HCT116 (cell line): ENCODE results near the gene LOXHD1. TPM values are rescaled to one million over a fixed set of nuclear protein-coding genes. Genes with fewer than 3 reads are reported as not detected.

ENCODE experiments used
- ATAC-seq: fragments of 200-7000 bp; cut with Tn5 transposase; 2 replicates; pipeline ENCODE4 v1.9.1; 2020; ENCODE audit warnings: mild to moderate bottlenecking, moderate library complexity
- BruUV-seq: library from RNA; stranded (reverse); fragments of 400-500 nt; replicated peaks from 2 replicates; lab custom pipeline; 2021; lab: Mats Ljungman, UMichigan
- CTCF ChIA-PET: fragments of 300-600 bp; sonication (Branson Sonifier 250); formaldehyde crosslinking; loops from one replicate; lab custom pipeline; 2021; ENCODE audit warnings: antibody characterized with exemption; lab: Charles Lee
- POLR2A ChIA-PET: fragments of 300-600, 350-600 bp; sonication (Branson Sonifier 250); formaldehyde crosslinking; loops from one replicate; lab custom pipeline; 2021; ENCODE audit warnings: antibody characterized with exemption; lab: Charles Lee
- RAD21 ChIA-PET, 2 experiments: fragments of 300-600 bp; sonication (Branson Sonifier 250); formaldehyde crosslinking; loops; one replicate each; lab custom pipeline; 2023; ENCODE audit warnings: low total read pairs in 2 of 2; ENCODE audit not compliant: uncharacterized antibody in 2 of 2, unreplicated experiment in 2 of 2, low non-redundant PET in 1 of 2; lab: Charles Lee
- DNase-seq: peaks from one replicate; pipeline ENCODE4 v3.0.0-alpha.2; 2010; ENCODE audit warnings: low read depth, low spot score
- H2AFZ ChIP-seq: fragments of 200-600 bp; shearing (Covaris generic), sonication (generic); 2 replicates; pipeline ENCODE4 v1.6.1; 2017; ENCODE audit warnings: low read depth, mixed run types, mixed read lengths, antibody characterized with exemption, low read length; ENCODE audit not compliant: poor library complexity, severe bottlenecking
- H3K27ac ChIP-seq: 2 replicates; pipeline ENCODE4 v1.5.1; 2012; ENCODE audit warnings: low read depth, low read length
- H3K27me3 ChIP-seq: fragments of 200-600 bp; sonication (generic); 2 replicates; pipeline ENCODE4 v1.6.1; 2016; ENCODE audit warnings: mixed run types, low read length, mixed read lengths; ENCODE audit not compliant: insufficient read depth
- H3K36me3 ChIP-seq, 2 experiments: fragments of 200-500 bp in 1 of 2; fragments of 200-600 bp in 1 of 2; sonication (Bioruptor generic) in 1 of 2; sonication (generic) in 1 of 2; 2 replicates each; pipeline versions ENCODE4 v1.5.1 to v1.6.1; 2014 to 2016; ENCODE audit warnings: low read length in 2 of 2, inconsistent platforms in 1 of 2, mixed read lengths in 1 of 2, mixed run types in 1 of 2; ENCODE audit not compliant: insufficient read depth in 2 of 2, control insufficient read depth in 1 of 2
- H3K4me1 ChIP-seq, 2 experiments: fragments of 200-600 bp in 1 of 2; sonication (generic) in 1 of 2; 2 replicates each; pipeline versions ENCODE4 v1.5.1 to v1.6.1; 2012 to 2017; ENCODE audit warnings: low read length in 2 of 2, inconsistent platforms in 1 of 2, mild to moderate bottlenecking in 1 of 2, mixed read lengths in 1 of 2, mixed run types in 1 of 2, moderate library complexity in 1 of 2; ENCODE audit not compliant: insufficient read depth in 2 of 2, control insufficient read depth in 1 of 2
- H3K4me2 ChIP-seq: fragments of 200-600 bp; sonication (generic); 2 replicates; pipeline ENCODE4 v1.6.1; 2017; ENCODE audit warnings: mixed run types, low read length, mixed read lengths
- H3K4me3 ChIP-seq, 2 experiments: fragments of 200-600 bp in 1 of 2; sonication (generic) in 1 of 2; replicated peaks in 1 of 2; 2 replicates each; pipeline ENCODE4 v1.5.1; 2011 to 2016; ENCODE audit warnings: low read length in 2 of 2, control low read depth in 1 of 2, low read depth in 1 of 2, mild to moderate bottlenecking in 1 of 2, mixed read lengths in 1 of 2, mixed run types in 1 of 2
- H3K79me2 ChIP-seq: fragments of 200-600 bp; sonication (generic); 2 replicates; pipeline ENCODE4 v1.6.1; 2017; ENCODE audit warnings: mild to moderate bottlenecking, mixed run types, low read length, moderate library complexity, mixed read lengths; ENCODE audit not compliant: insufficient read depth
- H3K9ac ChIP-seq: fragments of 200-600 bp; sonication (generic); 2 replicates; pipeline ENCODE4 v1.6.1; 2016; ENCODE audit warnings: low read length, mixed read lengths
- H3K9me2 ChIP-seq: fragments of 200-600 bp; sonication (generic), shearing (Covaris generic); 2 replicates; pipeline ENCODE4 v1.6.1; 2017; ENCODE audit warnings: mixed run types, mild to moderate bottlenecking, moderate library complexity; ENCODE audit not compliant: insufficient read depth
- H3K9me3 ChIP-seq, 2 experiments: fragments of 200-500 bp in 1 of 2; fragments of 200-600 bp in 1 of 2; sonication (Bioruptor generic) in 1 of 2; sonication (generic) in 1 of 2; 2 replicates each; pipeline ENCODE4 v1.6.1; 2014 to 2017; ENCODE audit warnings: low read length in 2 of 2, mixed read lengths in 2 of 2, inconsistent platforms in 1 of 2, low read depth in 1 of 2, mild to moderate bottlenecking in 1 of 2, mixed run types in 1 of 2, moderate library complexity in 1 of 2; ENCODE audit not compliant: control insufficient read depth in 1 of 2, insufficient read depth in 1 of 2
- H4K20me1 ChIP-seq: fragments of 200-600 bp; sonication (generic), shearing (Covaris generic); 2 replicates; pipeline ENCODE4 v1.6.1; 2017; ENCODE audit warnings: mixed run types, mild to moderate bottlenecking, moderate library complexity; ENCODE audit not compliant: insufficient read depth
- CBX3 ChIP-seq: IDR thresholded peaks from 2 replicates; pipeline ENCODE4 v1.6.1; 2012; ENCODE audit warnings: low read depth
- CEBPB ChIP-seq: IDR thresholded peaks from 2 replicates; pipeline ENCODE4 v1.6.1; 2012; ENCODE audit warnings: low read depth
- EGR1 ChIP-seq: IDR thresholded peaks from 2 replicates; pipeline ENCODE4 v1.6.1; 2012; ENCODE audit warnings: low read depth
- ELF1 ChIP-seq: IDR thresholded peaks from 2 replicates; pipeline ENCODE4 v1.6.1; 2012; ENCODE audit warnings: low read depth, borderline replicate concordance
- EZH2 ChIP-seq: fragments of 200-600 bp; sonication (generic); IDR thresholded peaks from 2 replicates; pipeline ENCODE4 v1.6.1; 2017; ENCODE audit warnings: antibody characterized with exemption, mixed run types
- EZH2phosphoT487 ChIP-seq: fragments of 200-600 bp; IDR thresholded peaks from 2 replicates; pipeline ENCODE4 v1.6.1; 2018; ENCODE audit warnings: antibody characterized with exemption, borderline replicate concordance
- FOSL1 ChIP-seq: IDR thresholded peaks from 2 replicates; pipeline ENCODE4 v1.6.1; 2012; ENCODE audit warnings: low read depth
- JUND ChIP-seq: IDR thresholded peaks from 2 replicates; pipeline ENCODE4 v1.6.1; 2012
- MAX ChIP-seq: IDR thresholded peaks from 2 replicates; pipeline ENCODE4 v1.6.1; 2012
- POLR2AphosphoS5 ChIP-seq: IDR thresholded peaks from 2 replicates; pipeline ENCODE4 v1.6.1; 2011; ENCODE audit warnings: mild to moderate bottlenecking, low read depth, low read length, moderate library complexity
- RAD21 ChIP-seq: IDR thresholded peaks from 2 replicates; pipeline ENCODE4 v1.6.1; 2012; ENCODE audit warnings: low read depth, mild to moderate bottlenecking
- REST ChIP-seq: IDR thresholded peaks from 2 replicates; pipeline ENCODE4 v1.6.1; 2012; ENCODE audit warnings: low read depth
- SIN3A ChIP-seq: IDR thresholded peaks from 2 replicates; pipeline ENCODE4 v1.6.1; 2012; ENCODE audit warnings: low read depth
- SRF ChIP-seq: IDR thresholded peaks from 2 replicates; pipeline ENCODE4 v1.6.1; 2012; ENCODE audit warnings: low read depth
- TCF7L2 ChIP-seq: IDR thresholded peaks from 2 replicates; pipeline ENCODE4 v1.7.0; 2011; ENCODE audit warnings: borderline replicate concordance, inconsistent platforms; ENCODE audit not compliant: insufficient read depth, insufficient read length; ENCODE audit errors: extremely low read depth
- ZNF274 ChIP-seq: fragments of 200-500 bp; sonication (Bioruptor generic); IDR thresholded peaks from 2 replicates; pipeline ENCODE4 v1.6.1; 2014; ENCODE audit warnings: mild to moderate bottlenecking, low read depth, low read length, inconsistent platforms
- intact Hi-C: fragments of 100-400 bp; cut with micrococcal nuclease; formaldehyde crosslinking; loops from 2 replicates; pipeline ENCODE4 v1.10.0; 2022
- total RNA-seq: library from RNA; stranded (reverse); gene quantifications from one replicate; pipeline ENCODE4 v1.2.1, GENCODE V29; 2021; ENCODE audit not compliant: unreplicated experiment
- TF ChIP-seq, protein P1 (sequence below), 3 experiments: fragments of 200-600 bp in 1 of 3; sonication (generic) in 1 of 3; IDR thresholded peaks in 2 of 3; conservative IDR thresholded peaks in 1 of 3; 2 replicates each; pipeline ENCODE4 v1.5.1; 2012 to 2017; ENCODE audit warnings: low read depth in 2 of 3, low read length in 2 of 3, antibody characterized with exemption in 1 of 3, borderline replicate concordance in 1 of 3, control low read depth in 1 of 3, mild to moderate bottlenecking in 1 of 3, mixed read lengths in 1 of 3, mixed run types in 1 of 3, moderate library complexity in 1 of 3; ENCODE audit not compliant: insufficient read depth in 1 of 3
- TF ChIP-seq, protein P2 (sequence below): IDR thresholded peaks from 2 replicates; pipeline ENCODE4 v1.6.1; 2012

The LOXHD1 gene
- total RNA-seq, 1 experiment from 2014 or later = not detected

DNA sequence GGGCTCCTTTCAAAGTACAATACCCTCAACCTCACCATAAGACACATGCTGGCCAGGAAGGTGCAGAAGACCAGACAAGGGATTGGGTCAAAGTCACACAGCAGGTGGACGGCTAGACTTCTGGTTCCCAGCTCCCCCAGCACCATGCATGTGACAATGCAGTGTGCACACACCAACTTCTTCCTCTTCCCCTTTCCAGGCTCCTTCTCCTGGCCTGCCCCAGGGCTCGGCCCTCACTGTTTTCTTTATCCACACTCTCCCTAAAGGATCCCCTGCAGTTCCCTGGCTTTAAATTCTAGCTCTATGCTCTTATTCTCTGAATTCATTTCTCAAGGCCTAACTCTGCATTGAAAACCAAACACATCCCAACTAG lies 82.3 kb downstream of the LOXHD1 start (continued):
- no peak for TF ChIP-seq SRF
- no peak for TF ChIP-seq JUND
- TF ChIP-seq CEBPB = no peak
- TF ChIP-seq CBX3 = no peak
- TF ChIP-seq SIN3A = no peak
- no peak for TF ChIP-seq EGR1
- TF ChIP-seq, protein P1, sequence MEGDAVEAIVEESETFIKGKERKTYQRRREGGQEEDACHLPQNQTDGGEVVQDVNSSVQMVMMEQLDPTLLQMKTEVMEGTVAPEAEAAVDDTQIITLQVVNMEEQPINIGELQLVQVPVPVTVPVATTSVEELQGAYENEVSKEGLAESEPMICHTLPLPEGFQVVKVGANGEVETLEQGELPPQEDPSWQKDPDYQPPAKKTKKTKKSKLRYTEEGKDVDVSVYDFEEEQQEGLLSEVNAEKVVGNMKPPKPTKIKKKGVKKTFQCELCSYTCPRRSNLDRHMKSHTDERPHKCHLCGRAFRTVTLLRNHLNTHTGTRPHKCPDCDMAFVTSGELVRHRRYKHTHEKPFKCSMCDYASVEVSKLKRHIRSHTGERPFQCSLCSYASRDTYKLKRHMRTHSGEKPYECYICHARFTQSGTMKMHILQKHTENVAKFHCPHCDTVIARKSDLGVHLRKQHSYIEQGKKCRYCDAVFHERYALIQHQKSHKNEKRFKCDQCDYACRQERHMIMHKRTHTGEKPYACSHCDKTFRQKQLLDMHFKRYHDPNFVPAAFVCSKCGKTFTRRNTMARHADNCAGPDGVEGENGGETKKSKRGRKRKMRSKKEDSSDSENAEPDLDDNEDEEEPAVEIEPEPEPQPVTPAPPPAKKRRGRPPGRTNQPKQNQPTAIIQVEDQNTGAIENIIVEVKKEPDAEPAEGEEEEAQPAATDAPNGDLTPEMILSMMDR (IDR thresholded peaks at IDR 0.05 in 2 of 3, conservative IDR thresholded peaks at IDR 0.05 in 1 of 3; ENCODE audit: borderline replicate concordance in 1 of 3, insufficient read depth in 1 of 3, low read depth in 2 of 3, low read length in 2 of 3) = no peak
- no peak for TF ChIP-seq MAX
- TF ChIP-seq, all 23 proteins: peak for 0

- Histone ChIP-seq H3K79me2 (no peaks in the 10 kb centered on the region), H3K4me1 (no peaks in the 10 kb centered on the region), H3K27me3 (peaks cover 3% of the 10 kb centered on the region; the same call in 1 of the 2 replicates), H3K36me3 (no peaks in the 10 kb centered on the region), H3K4me2 (no peak overlapping the region), H3K9me3 (no peaks in the 10 kb centered on the region), H3K27ac (no peak overlapping the region), H4K20me1 (no peaks in the 10 kb centered on the region), H3K9ac (no peak overlapping the region), H3K4me3 (no peak overlapping the region), H3K9me2 (no peaks in the 10 kb centered on the region), H2AFZ (no peak overlapping the region)
- intact Hi-C loops = no loop called here
- ChIA-PET POLR2A (no interaction called here), RAD21 (no interaction called here), CTCF (no interaction called here)
- BruUV-seq = no TSS peak
- DNase-seq (no peak), ATAC-seq (no peak)
- TF ChIP-seq, protein P2, sequence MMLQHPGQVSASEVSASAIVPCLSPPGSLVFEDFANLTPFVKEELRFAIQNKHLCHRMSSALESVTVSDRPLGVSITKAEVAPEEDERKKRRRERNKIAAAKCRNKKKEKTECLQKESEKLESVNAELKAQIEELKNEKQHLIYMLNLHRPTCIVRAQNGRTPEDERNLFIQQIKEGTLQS = no peak
- TF ChIP-seq TCF7L2 (no peak), JUND (no peak), EZH2phosphoT487 (no peak), EGR1 (no peak), REST (no peak), EZH2 (no peak), FOSL1 (no peak), POLR2AphosphoS5 (no peak), ZNF274 (no peak), RAD21 (no peak), SRF (no peak), ELF1 (no peak), MAX (no peak)
Observed at GRCh38 chr18:46574000-46574742, 82.8 kb downstream of the LOXHD1 start.
